Stimulated activated CD4-positive, alpha-beta T cell treated with anti-CD3 and anti-CD28 coated beads, Interleukin-15, amount 100 ng/mL, for 48 hours (primary cell): Measurements from ENCODE around the gene GAPDH.
A peak's percentile ranks its signal among the peaks of the same experiment; 100 is the strongest.
"Not testable (repeated sequence)": the region's sequence is repeated elsewhere in the genome, so short reads cannot be mapped to it uniquely, and the experiment has no call there.

ENCODE experiments used
- DNase-seq, 2 donors: peaks; one replicate each; pipeline ENCODE4 v3.0.0-alpha.2; 2020; ENCODE audit warnings: low read depth in 2 of 2

The GAPDH gene

DNA sequence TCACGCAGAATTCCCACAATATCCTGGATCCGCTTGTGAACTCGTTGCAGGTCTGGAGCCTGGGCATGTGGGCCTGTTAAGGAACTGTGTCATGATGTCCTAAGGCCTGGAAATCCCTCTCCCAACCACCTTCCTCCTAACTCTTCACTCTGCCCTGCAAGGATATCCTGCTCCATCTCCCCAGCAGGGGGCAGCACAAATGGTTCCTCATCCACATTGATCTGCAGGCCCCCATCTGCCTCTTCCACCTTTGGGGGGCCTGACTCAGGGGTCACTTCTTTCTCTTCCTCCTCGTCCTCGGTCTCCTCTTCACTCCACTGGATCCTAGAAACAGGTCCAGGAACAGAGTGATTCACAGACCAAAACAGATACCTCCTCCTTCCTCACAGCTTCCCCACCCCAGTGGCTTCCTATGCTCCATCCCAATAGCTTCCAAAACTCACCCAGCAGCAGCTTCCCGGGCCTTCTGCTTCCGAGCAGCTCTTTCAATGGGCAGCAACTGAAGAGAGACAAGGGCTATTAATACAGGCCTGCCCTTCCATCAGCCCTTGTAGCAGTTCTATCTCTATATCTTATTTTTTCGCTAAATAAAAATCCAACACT, 29.2 kb downstream of the GAPDH start:
- peak; percentile 40 to 51 for DNase-seq

DNA sequence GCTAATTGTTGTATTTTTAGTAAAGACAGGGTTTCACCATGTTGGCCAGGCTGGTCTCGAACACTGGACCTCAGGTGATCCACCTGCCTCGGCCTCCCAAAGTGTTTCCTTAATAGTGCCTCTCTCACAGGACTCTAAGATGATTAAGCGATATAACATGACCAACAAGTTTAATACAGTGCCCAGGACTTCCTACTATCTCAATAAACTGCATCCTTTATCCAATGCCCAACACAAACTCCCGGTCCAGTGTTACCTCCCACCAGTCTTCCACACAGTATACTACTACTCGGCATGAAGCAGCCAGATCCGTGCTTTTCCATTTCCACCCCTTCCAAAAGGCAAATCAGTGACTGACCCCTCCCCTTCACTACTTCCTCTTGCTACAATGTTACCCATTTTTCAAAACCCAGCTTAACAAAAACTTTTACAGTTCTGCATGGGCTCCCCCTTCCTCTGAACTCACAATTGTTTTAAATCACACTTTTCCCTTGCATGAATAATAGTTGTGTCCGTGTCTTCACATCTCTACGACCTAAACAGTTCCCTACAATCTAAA, 32.9 kb downstream of the GAPDH start:
- no peak for DNase-seq

- no peak for DNase-seq
Observed at GRCh38 chr12:6569312-6569711, 35.0 kb downstream of the GAPDH start.

DNA sequence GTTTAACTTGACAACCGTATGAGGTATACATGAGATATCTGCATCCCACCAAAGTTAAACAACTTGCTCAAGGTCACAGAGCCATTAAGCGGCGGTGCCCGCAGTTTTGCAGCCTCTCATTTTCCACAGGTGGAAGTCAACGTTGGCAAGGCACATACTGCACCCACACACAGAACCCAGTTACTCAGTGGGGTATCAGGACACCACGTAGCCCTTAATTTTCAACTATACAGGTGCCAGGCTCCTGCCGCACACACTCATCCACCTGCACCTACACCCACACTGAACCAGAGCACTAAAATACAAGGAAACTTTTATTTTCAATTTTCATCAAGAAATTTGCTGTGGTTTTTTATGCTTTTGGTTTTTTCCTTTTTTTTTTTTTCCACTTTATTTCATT, 35.5 kb downstream of the GAPDH start:
- no peak for DNase-seq

- DNase-seq = peak; percentile 23 to 38
Observed at GRCh38 chr12:6570264-6570887, 36.1 kb downstream of the GAPDH start.

GRCh38 chr12:6573001-6573400, 38.7 kb downstream of the GAPDH start:
- DNase-seq = no peak

DNA sequence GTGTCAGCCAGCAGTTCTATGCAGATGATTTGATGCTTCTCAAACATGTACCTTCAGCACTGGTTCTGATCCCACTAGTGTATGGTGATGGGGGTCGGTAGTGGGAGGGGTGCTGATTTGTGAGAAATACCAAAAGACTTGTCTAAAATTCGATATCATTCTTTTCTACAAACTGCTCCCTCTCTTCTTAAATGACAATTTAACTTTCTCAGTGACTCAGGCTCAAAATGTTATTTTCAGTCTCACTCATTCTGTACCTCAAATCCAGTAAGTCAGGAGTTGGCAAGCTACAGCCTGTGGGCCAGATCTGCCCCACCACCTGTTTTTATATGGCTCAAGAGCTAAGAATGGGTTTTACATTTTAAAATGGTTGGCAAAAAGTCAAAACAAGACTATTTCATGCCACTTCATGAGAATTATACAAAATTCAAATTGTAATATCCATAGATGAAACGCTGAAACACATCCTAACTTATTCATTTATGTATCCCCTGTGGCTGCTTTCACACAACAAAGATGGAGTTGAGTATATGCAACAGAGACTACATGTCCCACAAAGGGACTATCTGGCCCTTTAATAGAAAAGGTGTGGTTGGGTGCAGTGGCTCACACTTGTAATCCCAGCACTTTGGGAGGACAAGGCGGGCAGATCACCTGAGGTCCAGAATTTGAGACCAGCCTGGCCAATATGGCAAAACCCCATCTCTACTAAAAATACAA, 40.4 kb downstream of the GAPDH start:
- DNase-seq = peak in 1 of 2 donors; percentile 24

GRCh38 chr12:6575648-6576047, 41.3 kb downstream of the GAPDH start:
- no peak for DNase-seq

DNA sequence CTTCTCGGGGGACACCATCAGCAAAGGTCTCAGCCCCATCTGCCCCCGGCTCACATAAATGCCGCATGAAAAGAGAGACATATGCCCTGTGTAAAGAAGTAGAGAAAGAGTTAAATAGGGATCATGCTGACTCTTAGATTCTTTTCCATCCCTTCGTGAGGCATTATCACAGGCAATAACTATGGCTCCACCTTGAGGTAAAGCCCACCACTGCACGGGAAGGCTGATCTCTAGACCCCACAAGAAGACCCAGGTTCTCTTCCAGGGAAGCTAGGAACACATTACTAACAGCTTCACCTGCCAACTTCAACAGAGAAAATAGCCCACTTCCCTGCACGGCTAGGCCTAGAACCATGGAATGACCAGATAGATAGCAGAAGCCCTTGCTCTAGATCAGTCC, 47.9 kb downstream of the GAPDH start:
- DNase-seq = no peak

DNA sequence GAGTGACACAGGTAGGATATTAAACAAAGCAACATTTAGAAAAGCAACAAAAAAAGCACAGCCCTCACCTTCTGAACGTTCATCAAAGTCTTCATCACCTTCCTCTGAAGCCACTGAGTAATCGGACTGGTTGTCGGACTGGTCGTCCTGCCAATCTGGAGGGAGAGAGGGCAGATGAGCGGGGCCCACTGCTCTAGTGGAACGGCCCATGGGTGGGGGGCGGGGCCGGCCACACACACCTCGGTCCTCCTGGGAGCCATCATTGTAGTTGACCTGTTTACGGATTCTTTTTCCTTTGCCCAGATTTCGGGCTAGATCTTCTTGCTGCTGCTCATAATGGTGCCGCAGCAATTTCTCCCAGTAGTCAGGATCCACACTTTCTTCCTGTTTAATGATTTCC, 48.6 kb downstream of the GAPDH start:
- no peak for DNase-seq

- no peak for DNase-seq
Observed at GRCh38 chr12:6584293-6584692, 50.0 kb downstream of the GAPDH start.

DNA sequence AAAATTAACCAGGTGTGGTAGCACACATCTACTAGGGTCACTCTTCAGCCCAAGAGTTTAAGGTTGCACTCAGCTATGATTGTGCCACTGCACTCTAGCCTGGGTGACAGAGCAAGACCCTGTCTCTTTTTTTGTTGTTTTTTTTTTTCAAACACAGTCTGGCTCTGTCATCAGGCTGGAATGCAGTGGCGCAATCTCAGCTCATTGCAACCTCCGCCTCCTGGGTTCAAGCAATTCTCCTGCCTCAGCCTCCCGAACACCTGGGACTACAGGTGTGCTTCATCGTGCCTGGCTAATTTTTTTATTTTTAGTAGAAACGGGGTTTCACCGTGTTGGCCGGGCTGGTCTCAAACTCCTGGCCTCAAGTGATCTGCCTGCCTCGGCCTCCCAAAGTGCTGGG, 52.3 kb downstream of the GAPDH start:
- DNase-seq = not testable (repeated sequence)
